Muscle of arm (tissue), 14 donors: ENCODE data around the gene PDE12. TPM values are rescaled to one million over a fixed set of nuclear protein-coding genes. Genes with fewer than 3 reads are reported as not detected.
A peak's percentile ranks its signal among the peaks of the same experiment; 100 is the strongest.

ENCODE experiments used
- DNase-seq: peaks from one replicate; pipeline ENCODE4 v3.0.0-alpha.2; 2013
- long read RNA-seq, 11 donors: transcript quantifications; one replicate each; lab custom pipeline, GENCODE V29; 2026
- polyA plus RNA-seq, 12 donors: library from polyadenylated mRNA; unstranded; fragments of 120-200 nt; gene quantifications; one replicate each; pipeline ENCODE4 v1.2.1, GENCODE V29; 2013; ENCODE audit not compliant: insufficient read length in 12 of 12

Gene PDE12, protein sequence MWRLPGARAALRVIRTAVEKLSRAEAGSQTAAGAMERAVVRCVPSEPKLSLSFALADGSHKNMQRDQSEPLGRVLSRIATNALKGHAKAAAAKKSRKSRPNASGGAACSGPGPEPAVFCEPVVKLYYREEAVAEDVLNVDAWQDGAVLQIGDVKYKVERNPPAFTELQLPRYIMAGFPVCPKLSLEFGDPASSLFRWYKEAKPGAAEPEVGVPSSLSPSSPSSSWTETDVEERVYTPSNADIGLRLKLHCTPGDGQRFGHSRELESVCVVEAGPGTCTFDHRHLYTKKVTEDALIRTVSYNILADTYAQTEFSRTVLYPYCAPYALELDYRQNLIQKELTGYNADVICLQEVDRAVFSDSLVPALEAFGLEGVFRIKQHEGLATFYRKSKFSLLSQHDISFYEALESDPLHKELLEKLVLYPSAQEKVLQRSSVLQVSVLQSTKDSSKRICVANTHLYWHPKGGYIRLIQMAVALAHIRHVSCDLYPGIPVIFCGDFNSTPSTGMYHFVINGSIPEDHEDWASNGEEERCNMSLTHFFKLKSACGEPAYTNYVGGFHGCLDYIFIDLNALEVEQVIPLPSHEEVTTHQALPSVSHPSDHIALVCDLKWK
- polyA plus RNA-seq, result 1 to 10 TPM in 11 of 12 donors, not detected in 1; 4.6 to 9.3 (median 8.1) TPM
- long read RNA-seq, donor 1, full-length matches to known transcripts, result 3 of 3 reads
- long read RNA-seq, donor 1, partial matches to known transcripts, result 0 of 3 reads
- long read RNA-seq, donor 1, other reads (novel, unspliced or antisense), result 0 of 3 reads
- long read RNA-seq, donor 2, full-length matches to known transcripts, result 3 of 3 reads
- long read RNA-seq, donor 2, partial matches to known transcripts, result 0 of 3 reads
- long read RNA-seq, donor 2, other reads (novel, unspliced or antisense), result 0 of 3 reads
- long read RNA-seq, donor 3, result 0 reads
- long read RNA-seq, donor 4, full-length matches to known transcripts, result 1 of 1 reads
- long read RNA-seq, donor 4, partial matches to known transcripts, result 0 of 1 reads
- long read RNA-seq, donor 4, other reads (novel, unspliced or antisense), result 0 of 1 reads
- long read RNA-seq, donor 5, full-length matches to known transcripts, result 4 of 4 reads
- long read RNA-seq, donor 5, partial matches to known transcripts, result 0 of 4 reads
- long read RNA-seq, donor 5, other reads (novel, unspliced or antisense), result 0 of 4 reads
- long read RNA-seq, donor 6, full-length matches to known transcripts, result 3 of 3 reads
- long read RNA-seq, donor 6, partial matches to known transcripts, result 0 of 3 reads
- long read RNA-seq, donor 6, other reads (novel, unspliced or antisense), result 0 of 3 reads
- long read RNA-seq, donor 7, full-length matches to known transcripts, result 4 of 4 reads
- long read RNA-seq, donor 7, partial matches to known transcripts, result 0 of 4 reads
- long read RNA-seq, donor 7, other reads (novel, unspliced or antisense), result 0 of 4 reads
- long read RNA-seq, donor 8, full-length matches to known transcripts, result 5 of 5 reads
- long read RNA-seq, donor 8, partial matches to known transcripts, result 0 of 5 reads
- long read RNA-seq, donor 8, other reads (novel, unspliced or antisense), result 0 of 5 reads
- long read RNA-seq, donor 9, full-length matches to known transcripts, result 1 of 1 reads
- long read RNA-seq, donor 9, partial matches to known transcripts, result 0 of 1 reads
- long read RNA-seq, donor 9, other reads (novel, unspliced or antisense), result 0 of 1 reads
- long read RNA-seq, donor 10, full-length matches to known transcripts, result 3 of 3 reads
- long read RNA-seq, donor 10, partial matches to known transcripts, result 0 of 3 reads
- long read RNA-seq, donor 10, other reads (novel, unspliced or antisense), result 0 of 3 reads
- long read RNA-seq, donor 11, full-length matches to known transcripts, result 2 of 234 reads
- long read RNA-seq, donor 11, partial matches to known transcripts, result 232 of 234 reads
- long read RNA-seq, donor 11, other reads (novel, unspliced or antisense), result 0 of 234 reads

DNA sequence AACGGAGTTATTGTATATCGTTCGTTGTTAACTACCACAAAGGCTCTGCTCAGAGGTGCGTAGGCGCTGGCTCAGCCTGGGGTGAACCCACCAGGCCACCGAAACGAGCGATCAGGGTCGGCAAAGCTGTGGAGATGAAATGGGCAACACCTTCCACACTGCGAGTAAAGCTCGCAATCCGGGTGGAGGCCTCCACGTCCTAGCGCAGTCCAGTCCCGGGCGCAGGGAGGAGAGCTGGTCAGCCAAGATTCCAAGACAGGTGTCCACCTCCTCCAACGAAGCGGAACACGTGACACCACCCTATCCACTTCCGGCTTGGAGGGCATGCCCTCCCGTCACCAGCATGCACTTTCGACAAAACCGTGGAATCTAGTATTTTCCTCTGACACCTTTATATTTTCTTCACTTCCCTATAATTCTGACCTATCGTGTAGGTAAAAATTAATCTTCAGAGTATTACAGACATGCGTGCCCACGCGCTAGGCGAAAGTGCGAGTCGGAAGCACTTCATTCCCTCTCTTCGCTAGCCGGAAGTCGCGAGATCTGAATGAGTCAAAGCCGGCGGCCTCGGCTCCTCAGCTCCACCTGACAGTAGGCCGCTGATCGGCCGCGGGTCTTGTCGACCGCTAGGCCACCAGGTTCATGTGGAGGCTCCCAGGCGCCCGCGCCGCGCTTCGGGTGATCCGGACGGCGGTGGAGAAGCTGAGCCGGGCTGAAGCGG, at the start of gene PDE12:
TSS of gene PDE12 (plus strand) at position 537 of the 721 bp plus-strand sequence. CDS start at position 643, 106 bp downstream.
- DNase-seq, result peak; percentile 94

DNA sequence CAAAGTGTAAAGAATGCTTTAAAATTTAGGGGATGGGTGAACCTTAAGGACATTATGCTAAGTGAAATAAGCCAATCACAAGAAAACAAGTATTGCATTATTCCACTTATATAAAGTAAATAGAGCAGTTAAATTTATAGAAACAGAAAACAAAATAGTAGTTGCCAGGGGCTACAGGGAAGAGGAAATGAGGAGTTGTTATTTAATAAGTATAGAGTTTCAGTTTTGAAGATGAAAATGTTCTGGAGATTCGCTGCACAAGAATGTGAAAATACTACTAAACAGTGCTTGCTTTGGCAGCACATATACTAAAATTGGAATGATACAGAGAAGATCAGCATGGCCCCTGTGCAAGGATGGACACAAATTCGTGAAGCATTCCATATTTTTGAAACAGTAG, 43.9 kb upstream of the PDE12 start:
- DNase-seq, result no peak

DNA sequence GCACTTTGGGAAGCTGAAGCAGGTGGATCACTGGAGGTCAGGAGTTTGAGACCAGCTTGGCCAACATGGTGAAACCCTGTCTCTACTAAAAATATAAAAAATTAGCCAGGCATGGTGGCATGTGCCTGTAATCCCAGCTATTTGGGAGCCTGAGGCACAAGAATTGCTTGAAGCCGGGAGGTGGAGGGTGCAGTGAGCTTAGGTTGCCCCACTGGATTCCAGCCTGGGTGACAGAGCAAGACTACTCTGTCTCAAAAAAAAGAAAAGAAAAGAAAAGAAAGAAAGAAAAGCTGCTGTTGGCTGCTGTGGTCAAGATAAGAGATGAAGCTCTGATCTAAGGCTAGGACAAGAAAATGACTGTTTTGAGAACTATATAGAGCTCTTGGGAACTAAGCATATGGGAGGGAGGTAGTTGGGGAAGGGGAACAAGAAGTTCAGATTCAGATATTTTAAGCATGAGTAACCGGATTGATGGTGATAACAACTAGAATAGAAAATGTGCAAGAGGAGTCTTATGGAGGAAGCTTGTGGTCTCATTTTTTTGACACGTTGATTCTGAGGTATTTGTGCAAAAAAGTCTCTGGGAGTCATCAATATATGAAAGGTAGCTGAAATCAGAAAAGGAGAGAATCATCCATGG, 37.7 kb upstream of the PDE12 start:
- DNase-seq, result no peak

DNA sequence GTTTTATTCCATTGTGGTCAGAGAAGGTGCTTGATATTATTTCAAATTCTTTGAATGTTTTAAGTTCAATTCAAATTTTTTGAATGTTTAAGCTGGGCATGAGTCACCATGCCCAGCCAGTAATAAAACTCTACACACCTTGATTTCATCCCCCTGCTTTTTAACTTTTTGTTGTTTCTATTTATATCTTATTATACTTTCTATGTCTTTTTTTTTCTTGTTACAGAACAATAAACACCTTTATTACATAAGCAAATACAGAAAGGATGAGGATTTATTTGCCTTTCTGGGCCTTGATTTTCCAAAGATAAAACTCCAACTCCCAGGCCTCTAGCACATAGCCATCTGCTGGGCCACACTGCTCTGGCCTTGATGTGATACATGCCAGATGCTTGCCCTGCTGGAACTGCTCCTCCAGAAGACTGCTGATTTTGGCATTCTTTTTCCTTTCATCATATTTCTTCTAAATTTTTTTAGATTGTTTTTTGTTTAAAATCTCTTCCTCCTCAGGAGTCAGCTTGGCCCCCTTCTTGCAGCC, 25.9 kb upstream of the PDE12 start:
- DNase-seq, result no peak

DNA sequence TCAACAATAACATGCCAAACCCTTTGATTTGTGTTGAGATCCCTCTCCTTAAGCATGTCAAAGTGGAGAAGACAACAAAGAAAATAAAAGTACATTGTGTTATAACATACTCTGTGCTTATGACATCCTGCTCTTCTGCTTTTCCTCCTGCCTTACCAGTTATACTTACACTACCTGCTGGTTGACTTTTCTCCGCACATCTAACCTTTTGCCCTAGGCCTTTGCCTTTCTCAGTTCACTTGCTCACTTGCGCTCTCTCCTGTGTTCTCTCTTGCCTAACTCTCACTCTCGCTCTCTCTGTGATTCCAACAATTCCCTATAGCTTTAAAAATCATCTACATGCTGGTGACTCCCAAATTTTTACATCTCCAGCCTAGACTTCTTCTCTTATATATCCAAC, 17.6 kb upstream of the PDE12 start:
- no peak for DNase-seq

DNA sequence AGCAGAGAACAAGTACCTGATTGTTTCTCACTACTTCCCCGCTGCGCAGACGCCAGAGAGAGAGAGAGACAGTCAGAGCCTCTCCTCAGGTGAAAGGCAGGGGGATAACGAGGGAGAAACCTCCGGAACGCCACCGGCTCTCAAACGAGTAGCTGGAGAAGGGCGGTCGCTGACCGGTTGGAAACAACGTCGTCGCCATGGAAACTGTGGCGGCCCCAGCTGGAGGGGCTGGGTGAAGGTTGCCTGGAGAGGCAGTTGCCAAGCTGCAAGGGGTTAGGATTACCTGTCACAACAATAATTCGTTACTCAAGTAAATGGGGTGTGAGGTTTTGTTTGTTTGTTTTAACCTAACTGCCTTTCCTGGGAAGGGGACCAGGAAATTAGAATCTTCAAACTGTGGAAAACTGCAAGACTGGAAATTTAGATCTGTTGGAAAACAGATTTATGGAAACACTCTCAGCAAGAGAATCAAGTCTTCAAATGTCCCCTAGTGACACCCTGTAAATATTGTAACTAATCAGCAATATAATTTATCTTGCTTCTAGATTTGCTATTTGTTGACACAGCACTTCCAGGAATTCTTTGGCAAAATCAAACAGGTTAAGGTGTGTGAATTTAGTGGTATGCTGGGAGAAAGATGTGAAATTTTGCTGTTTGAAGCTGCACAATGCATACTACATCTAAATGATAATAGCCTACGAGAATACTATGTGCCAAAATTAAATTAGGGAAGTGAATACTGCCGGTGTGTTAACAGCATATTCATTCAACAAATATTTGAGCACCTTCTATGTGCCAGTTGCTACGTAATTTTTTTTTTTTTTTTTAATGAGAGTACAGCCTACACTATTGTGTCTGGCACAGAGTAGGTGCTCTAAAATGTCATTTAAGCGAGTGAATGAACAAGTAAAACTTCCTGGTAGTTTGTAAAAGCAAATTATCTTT, 11.6 kb upstream of the PDE12 start, which contains the start of gene DNAH12:
TSS of gene DNAH12 (minus strand) at position 164 of the 945 bp plus-strand sequence. CDS start 1,474 bp downstream, outside the sequence.
- DNase-seq, result peak; percentile 35

DNA sequence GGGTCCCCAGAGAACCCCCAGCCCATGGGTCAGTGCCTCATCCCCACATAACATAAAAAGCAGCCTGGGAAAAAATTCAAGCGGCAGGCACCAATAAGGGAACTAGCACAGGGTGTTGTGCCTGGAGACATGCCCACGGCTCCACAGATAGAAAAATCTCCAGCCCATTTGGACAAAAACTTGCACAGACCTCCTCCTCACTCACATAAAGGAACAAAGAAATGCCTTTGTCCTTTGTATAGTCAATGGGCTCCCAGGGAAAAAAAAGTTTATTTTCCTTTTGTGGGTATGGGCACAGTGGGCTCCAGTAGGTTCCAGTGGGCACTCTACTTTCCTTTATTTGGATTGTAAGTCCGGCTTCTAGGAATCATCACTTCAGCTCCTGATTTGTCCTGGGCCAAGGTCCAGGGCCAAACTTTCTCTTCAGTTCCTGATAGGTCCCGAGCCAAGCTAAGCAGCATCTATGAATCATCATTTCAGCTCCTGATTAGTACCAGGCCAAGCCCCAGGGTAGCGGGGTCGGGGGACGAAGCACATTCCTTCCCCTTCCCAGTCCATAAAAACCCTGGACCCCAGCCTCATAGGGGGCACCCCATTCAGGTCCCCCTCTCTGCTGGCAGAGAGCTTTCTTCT, 10.3 kb upstream of the PDE12 start:
- no peak for DNase-seq

DNA sequence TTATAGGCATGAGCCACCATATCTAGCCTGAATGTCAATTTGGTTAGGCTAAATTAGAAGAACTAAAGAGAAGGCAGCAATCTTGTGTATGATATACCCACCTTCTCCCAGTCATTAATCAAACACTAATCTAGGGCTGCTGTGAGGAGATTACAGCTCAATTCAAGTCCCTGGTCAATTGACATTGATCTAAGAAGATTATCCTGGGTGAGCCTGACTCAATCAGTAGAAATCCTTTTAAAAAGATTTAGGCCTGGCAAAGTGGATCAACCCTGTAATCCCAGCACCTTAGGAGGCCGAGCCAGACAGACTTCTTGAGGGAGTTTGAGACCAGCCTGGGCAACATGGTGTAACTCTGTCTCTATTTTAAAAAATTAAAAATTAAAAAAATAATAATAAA, 9.5 kb upstream of the PDE12 start:
- DNase-seq, result no peak

DNA sequence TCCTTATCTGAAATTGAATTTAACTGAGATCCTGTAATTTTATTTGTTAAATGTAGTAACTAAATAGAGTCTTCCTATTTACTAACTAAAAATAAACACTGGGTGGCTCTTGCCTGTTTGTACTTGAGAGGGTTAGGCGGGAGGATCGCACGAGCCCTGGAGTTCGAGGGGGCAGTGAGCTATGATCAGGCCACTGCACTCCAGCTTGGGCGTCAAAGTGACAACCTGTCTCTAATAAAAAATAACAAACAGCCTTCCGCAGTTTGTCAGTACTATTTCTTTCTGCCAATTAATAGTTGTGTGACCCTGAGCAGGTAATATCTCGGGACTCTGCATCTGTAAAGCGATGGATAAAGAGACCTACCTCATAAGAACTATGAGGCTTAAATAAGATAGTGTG, 768 bp upstream of the PDE12 start:
- no peak for DNase-seq

DNA sequence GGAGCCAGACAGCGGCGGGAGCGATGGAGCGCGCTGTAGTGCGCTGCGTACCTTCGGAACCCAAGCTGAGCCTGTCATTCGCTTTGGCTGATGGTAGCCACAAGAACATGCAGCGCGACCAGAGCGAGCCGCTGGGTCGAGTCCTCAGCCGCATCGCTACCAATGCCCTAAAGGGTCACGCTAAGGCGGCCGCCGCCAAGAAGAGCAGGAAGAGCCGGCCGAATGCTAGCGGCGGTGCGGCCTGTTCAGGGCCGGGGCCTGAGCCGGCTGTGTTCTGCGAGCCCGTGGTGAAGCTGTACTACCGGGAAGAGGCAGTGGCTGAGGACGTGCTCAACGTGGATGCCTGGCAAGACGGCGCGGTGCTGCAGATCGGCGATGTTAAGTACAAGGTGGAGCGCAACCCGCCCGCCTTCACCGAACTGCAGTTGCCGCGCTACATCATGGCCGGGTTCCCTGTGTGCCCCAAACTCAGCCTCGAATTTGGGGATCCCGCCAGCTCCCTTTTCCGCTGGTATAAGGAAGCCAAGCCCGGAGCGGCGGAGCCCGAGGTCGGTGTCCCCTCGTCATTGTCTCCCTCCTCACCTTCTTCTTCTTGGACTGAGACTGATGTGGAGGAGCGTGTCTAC, 498 bp downstream of the PDE12 start:
- no peak for DNase-seq

DNA sequence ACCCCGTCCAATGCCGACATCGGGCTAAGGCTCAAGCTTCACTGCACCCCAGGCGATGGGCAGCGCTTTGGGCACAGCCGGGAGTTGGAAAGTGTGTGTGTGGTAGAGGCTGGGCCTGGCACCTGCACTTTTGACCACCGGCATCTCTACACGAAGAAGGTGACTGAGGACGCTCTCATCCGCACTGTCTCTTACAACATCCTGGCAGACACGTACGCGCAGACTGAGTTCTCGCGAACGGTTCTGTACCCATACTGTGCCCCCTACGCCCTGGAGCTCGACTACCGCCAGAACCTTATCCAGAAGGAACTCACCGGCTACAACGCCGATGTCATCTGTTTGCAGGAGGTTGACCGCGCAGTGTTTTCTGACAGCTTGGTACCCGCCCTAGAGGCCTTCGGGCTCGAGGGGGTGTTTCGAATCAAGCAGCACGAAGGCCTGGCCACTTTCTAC, 1.0 kb downstream of the PDE12 start:
- peak; percentile 4 for DNase-seq

DNA sequence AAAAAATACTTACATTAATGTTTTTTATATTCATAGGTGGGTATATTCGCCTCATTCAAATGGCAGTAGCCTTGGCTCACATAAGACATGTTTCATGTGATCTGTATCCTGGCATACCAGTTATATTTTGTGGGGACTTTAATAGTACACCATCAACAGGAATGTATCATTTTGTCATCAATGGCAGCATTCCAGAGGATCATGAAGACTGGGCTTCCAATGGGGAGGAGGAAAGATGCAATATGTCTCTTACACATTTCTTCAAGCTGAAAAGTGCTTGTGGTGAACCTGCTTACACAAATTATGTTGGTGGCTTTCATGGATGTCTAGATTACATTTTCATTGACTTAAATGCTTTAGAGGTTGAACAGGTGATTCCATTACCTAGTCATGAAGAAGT, 3.5 kb downstream of the PDE12 start:
- DNase-seq, result no peak

DNA sequence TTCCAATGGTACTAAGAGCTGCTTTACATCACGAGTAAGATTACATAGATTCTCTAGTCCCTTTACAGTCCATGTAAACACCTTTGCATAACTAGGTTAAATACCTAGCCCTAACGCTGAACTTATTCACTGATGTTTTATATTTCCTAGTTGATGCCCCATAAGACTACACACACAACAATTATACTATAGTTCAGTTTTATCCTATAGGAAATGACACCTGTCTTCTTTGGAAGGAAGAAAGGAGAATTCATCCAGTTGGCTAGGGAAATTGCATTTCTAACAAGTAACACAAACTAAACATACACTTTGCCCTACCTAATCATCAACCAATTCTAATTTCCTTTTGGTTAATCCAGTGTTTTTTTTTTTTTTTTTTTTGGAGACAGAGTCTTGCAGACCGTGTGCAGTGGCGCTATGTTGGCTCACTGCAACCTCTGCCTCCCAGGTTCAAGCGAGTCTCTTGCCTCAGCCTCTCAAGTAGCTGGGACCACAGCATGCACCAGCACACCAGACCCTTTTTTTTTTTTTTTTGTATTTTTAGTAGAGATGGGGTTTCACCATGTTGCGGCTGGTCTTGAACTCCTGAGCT, 13.9 kb downstream of the PDE12 start:
- DNase-seq, result no peak

DNA sequence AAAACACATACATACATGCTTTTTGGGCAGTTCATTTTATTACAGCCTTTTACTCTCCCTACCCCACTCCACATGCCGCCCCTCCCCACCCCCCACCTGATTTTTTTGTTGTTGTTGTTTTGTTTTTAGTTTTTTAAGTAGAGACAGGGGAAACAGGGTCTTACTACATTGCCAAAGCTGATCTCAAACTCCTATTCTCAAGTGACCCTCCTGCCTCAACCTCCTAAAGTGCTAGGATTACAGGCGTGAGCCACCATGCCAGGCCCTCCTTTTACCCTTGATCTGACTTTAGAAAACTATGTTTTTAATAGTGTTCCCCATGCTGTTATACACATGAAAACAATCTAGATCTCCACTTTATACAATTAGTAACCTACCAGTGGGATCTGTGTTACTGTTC, 14.8 kb downstream of the PDE12 start:
- no peak for DNase-seq

DNA sequence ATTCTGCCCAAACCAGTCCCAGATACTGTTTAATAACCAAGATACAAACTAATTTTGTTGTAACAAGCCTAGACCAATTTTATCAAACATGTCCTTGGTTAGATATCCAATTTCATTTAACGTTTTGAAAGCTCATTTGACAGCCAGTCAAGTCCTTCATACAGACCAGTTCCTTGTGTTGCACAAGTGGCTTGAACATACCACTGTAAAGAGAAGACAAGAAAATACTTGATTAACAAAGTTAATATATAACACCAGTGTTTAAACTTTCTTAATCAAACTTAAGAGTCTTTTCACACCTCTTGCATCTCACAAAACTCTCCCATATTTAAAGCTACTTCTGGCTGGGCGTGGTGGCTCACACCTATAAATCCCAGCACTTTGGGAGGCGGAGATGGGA, 16.0 kb downstream of the PDE12 start:
- no peak for DNase-seq
